Calu3 (cell line): ENCODE results near the gene IL20RB. TPM values are rescaled to one million over a fixed set of nuclear protein-coding genes. Genes with fewer than 3 reads are reported as not detected.
A peak's percentile ranks its signal among the peaks of the same experiment; 100 is the strongest.

Experiments used
- BruUV-seq: library from RNA; stranded (reverse); fragments of 400-500 nt; replicated peaks from 2 replicates; lab custom pipeline; 2021; lab: Mats Ljungman, UMichigan
- CTCF ChIA-PET: fragments of 300-600 bp; sonication (Branson Sonifier 250); formaldehyde crosslinking; loops from one replicate; lab custom pipeline; 2022; ENCODE audit warnings: antibody characterized with exemption; lab: Charles Lee
- DNase-seq: peaks from one replicate; pipeline ENCODE4 v3.0.0; 2022
- H3K27ac Mint-ChIP-seq: one replicate; pipeline ENCODE4 v1.8.0; 2022; ENCODE audit warnings: mixed read lengths; ENCODE audit not compliant: unreplicated experiment
- H3K27me3 Mint-ChIP-seq: one replicate; pipeline ENCODE4 v1.8.0; 2022; ENCODE audit warnings: mixed read lengths; ENCODE audit not compliant: unreplicated experiment
- H3K36me3 Mint-ChIP-seq: one replicate; pipeline ENCODE4 v1.8.0; 2022; ENCODE audit warnings: mild to moderate bottlenecking, moderate library complexity, mixed read lengths; ENCODE audit not compliant: insufficient read depth, unreplicated experiment
- H3K4me1 Mint-ChIP-seq: one replicate; pipeline ENCODE4 v1.8.0; 2022; ENCODE audit warnings: mild to moderate bottlenecking, low read depth, mixed read lengths; ENCODE audit not compliant: unreplicated experiment
- H3K4me3 Mint-ChIP-seq: one replicate; pipeline ENCODE4 v1.8.0; 2022; ENCODE audit warnings: mild to moderate bottlenecking, low read depth, moderate library complexity, mixed read lengths; ENCODE audit not compliant: unreplicated experiment
- H3K9me3 Mint-ChIP-seq: one replicate; pipeline ENCODE4 v1.8.0; 2022; ENCODE audit warnings: low read depth, mixed read lengths; ENCODE audit not compliant: unreplicated experiment
- CTCF ChIP-seq: fragments of 200-600 bp; IDR thresholded peaks from one replicate; pipeline ENCODE4 v1.8.0; 2022; ENCODE audit warnings: antibody characterized with exemption; ENCODE audit not compliant: unreplicated experiment
- intact Hi-C: fragments of 100-400 bp; cut with micrococcal nuclease; formaldehyde crosslinking; loops from one replicate; pipeline ENCODE4 v1.10.0; 2022; ENCODE audit not compliant: unreplicated experiment
- total RNA-seq: library from RNA; stranded (reverse); gene quantifications from 2 replicates; pipeline ENCODE4 v1.2.3, GENCODE V29; 2022

Gene IL20RB
- total RNA-seq, 1 experiment from 2014 or later = 12.0 TPM

GRCh38 chr3:136949708-136950107 lies 8.1 kb upstream of the IL20RB start:
- Mint-ChIP-seq H3K36me3 (peaks cover 13% of the 10 kb centered on the region), H3K27ac (no peak overlapping the region), H3K27me3 (no peaks in the 10 kb centered on the region), H3K4me3 (no peak overlapping the region), H3K9me3 (no peaks in the 10 kb centered on the region), H3K4me1 (peaks cover 42% of the 10 kb centered on the region)
- CTCF ChIA-PET = interaction anchor here (0.5 to 1.3 kb wide), 2 partner anchors 64 to 87 kb away, joined by 4 to 7 read pairs; no protein-coding TSS in a partner anchor
- peak; percentile 27 for TF ChIP-seq CTCF
- no TSS peak for BruUV-seq
- intact Hi-C loops = loop anchor here (1.0 to 5.0 kb wide), 2 partner anchors 64 to 402 kb away; no protein-coding TSS in a partner anchor
- no peak for DNase-seq

- H3K9me3 Mint-ChIP-seq = no peaks in the 10 kb centered on the region
- peaks cover 16% of the 10 kb centered on the region for H3K36me3 Mint-ChIP-seq
- CTCF ChIA-PET = interaction anchor here (1.3 to 1.8 kb wide), 2 partner anchors 63 to 198 kb away, joined by 6 to 7 read pairs; no protein-coding TSS in a partner anchor
- TF ChIP-seq CTCF = no peak
- H3K27ac Mint-ChIP-seq = no peak overlapping the region
- H3K4me3 Mint-ChIP-seq = no peak overlapping the region
- no TSS peak for BruUV-seq
- intact Hi-C loops = no loop called here
- H3K4me1 Mint-ChIP-seq = peaks cover 51% of the 10 kb centered on the region
- DNase-seq = no peak
- H3K27me3 Mint-ChIP-seq = no peaks in the 10 kb centered on the region
Measured at GRCh38 chr3:136950623-136951022, 7.2 kb upstream of the IL20RB start.

GRCh38 chr3:136952292-136952691 lies 5.5 kb upstream of the IL20RB start:
- no TSS peak for BruUV-seq
- Mint-ChIP-seq H3K27me3 (no peaks in the 10 kb centered on the region), H3K4me3 (no peak overlapping the region), H3K9me3 (no peaks in the 10 kb centered on the region), H3K27ac (peak overlapping the region; percentile 73), H3K36me3 (peaks cover 16% of the 10 kb centered on the region), H3K4me1 (peaks cover 62% of the 10 kb centered on the region)
- TF ChIP-seq CTCF = no peak
- intact Hi-C loops = no loop called here
- DNase-seq = no peak
- CTCF ChIA-PET = interaction anchor here (1.5 kb wide), 1 partner anchor 62 kb away, joined by 5 read pairs; no protein-coding TSS in a partner anchor

GRCh38 chr3:136954251-136954650 lies 3.5 kb upstream of the IL20RB start:
- Mint-ChIP-seq H3K27me3 (no peaks in the 10 kb centered on the region), H3K4me3 (no peak overlapping the region), H3K27ac (peak overlapping the region; percentile 89), H3K4me1 (peaks cover 74% of the 10 kb centered on the region), H3K36me3 (peaks cover 22% of the 10 kb centered on the region), H3K9me3 (no peaks in the 10 kb centered on the region)
- no peak for TF ChIP-seq CTCF
- no peak for DNase-seq
- CTCF ChIA-PET = interaction anchor here (0.6 kb wide), 1 partner anchor 1220 kb away, joined by 13 read pairs; the partner anchor contains the start of gene DBR1
- intact Hi-C loops = no loop called here
- no TSS peak for BruUV-seq
